Spleen (tissue), 7 donors: ENCODE results near the gene PRR16.

ENCODE experiments used
- CTCF ChIP-seq, 11 experiments: fragments of 200-600 bp in 7 of 11; fragments of 450-650 bp in 4 of 11; sonication (generic) in 4 of 11; IDR thresholded peaks in 8 of 11; conservative IDR thresholded peaks in 3 of 11; 1 replicate in 7 of 11; 2 replicates in 4 of 11; pipeline versions ENCODE4 v1.4.0 to v1.8.0; 2016 to 2021; ENCODE audit warnings: antibody characterized with exemption in 11 of 11, inconsistent platforms in 4 of 11, mild to moderate bottlenecking in 1 of 11
- POLR2A ChIP-seq, 3 donors: fragments of 450-650 bp; IDR thresholded peaks; one replicate each; pipeline ENCODE4 v1.5.1; 2017; ENCODE audit warnings: antibody characterized with exemption in 3 of 3, mild to moderate bottlenecking in 1 of 3
- donor health status: DM: no; HTN: no; CAD: no; lungs with moderate emphysema.
- donor health status: DM: no; HTN: no; CAD: no.
- donor health status: DM: no; HTN: no; CAD: no.

- TF ChIP-seq CTCF (IDR thresholded peaks at IDR 0.05 in 8 of 11, conservative IDR thresholded peaks at IDR 0.05 in 3 of 11), result no peak
- TF ChIP-seq POLR2A (IDR thresholded peaks at IDR 0.05), result no peak
Observed at GRCh38 chr5:120512791-120513650, 48.9 kb downstream of the PRR16 start.
